ENCODE results near the gene SDK1.

The SDK1 gene

DNA sequence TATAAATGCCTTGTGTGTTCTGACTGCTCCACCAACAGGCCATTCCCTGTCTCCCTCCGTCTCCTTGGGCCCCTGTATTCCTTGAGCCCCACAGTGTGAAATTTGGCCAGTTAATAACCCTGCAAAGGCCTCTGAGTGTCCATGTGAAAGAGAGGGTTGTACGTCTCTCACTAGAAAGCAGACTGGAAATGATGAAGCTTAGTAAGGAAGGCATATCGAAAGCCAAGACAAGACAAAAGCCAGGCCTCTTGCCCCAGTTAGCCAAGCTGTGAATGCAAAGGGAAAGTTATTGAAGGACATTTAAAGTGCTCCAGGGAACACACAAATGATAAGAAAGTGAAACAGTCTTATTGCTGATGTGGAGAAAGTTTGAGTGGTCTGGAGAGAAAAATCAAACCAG is 680.2 kb downstream of the SDK1 start:
- no peak for DNase-seq (ENCODE audit: low read depth)

DNA sequence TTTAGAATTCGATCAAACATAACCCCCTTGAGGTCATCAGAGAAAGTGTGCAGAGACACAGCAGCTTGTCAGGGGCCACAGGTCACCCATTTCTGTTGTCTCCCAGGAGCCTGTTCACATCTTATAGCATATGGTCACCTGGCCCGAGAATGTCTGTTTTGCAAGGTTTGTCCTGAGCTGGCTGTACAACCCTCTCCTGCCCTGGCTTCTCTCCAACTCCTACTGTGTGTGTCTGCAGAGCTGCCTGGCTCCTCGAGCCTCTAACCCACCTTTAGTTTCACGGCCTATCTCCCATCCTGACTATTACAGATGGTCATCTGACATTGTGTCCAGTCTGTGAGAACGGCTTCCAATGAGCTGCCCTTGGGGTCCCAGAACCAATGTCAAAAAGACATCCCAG is 683.4 kb downstream of the SDK1 start:
- no peak for DNase-seq (ENCODE audit: low read depth)

DNA sequence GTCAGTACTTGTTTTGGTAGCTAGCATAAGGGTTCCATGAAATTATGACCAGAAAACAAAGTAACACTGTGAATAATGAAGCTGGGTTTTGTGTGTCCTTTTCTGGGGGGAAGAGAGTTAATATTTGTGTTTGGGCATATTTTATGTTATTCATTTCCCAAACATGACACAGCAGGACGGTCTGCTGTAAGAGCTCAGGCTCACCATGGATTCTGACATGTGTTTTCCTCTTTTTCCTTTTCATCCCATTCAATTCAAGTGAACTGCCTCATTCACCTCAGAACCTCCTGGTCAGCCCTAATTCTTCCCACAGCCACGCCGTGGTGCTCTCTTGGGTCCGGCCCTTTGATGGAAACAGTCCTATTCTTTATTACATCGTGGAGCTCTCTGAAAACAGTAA is 685.9 kb downstream of the SDK1 start:
- DNase-seq (ENCODE audit: low read depth) = no peak

DNA sequence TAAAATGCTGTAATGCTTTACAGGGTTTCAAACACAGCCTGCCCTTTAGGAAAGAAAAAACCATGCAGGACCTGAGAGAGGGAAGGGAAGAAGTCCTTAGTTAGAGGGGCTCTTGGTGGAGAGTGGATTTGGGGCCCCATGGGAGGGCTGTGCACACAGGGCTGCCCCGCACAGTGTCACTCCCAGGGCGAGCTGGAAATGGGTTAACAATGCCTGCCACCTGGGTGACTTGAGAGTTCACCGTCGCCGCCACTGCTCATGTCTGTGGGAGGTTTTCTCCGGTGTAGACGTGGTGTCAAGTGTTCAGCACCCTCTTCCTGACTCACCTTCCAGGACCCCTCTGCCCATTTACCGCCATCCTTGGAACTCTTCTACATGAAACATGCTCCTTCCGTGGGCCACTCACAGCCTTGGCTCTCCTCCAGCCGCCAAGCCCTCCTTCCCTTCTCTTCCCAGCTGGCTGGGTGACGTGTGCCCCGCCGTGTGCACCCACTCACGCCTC is 686.4 kb downstream of the SDK1 start:
- DNase-seq (ENCODE audit: low read depth) = no peak

DNA sequence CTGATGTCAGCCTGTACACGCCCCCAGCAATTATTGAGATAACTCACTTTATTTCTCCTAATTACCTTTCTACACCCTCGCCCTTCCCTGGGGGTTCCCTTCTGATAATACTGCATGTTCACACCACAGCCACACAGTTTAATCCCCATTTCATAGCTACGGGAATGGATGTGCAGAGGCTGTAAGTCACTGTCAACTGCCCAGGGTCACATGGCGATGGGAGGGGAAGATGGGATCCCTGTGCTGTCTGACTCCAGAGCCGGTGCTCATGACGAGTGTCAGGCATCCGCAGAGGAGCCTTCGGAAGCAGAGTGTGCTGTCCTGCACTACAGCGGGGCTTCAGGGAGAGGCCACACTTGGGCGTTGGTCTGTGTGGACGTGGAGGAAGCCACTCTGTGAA is 688.7 kb downstream of the SDK1 start:
- DNase-seq (ENCODE audit: low read depth) = no peak

DNA sequence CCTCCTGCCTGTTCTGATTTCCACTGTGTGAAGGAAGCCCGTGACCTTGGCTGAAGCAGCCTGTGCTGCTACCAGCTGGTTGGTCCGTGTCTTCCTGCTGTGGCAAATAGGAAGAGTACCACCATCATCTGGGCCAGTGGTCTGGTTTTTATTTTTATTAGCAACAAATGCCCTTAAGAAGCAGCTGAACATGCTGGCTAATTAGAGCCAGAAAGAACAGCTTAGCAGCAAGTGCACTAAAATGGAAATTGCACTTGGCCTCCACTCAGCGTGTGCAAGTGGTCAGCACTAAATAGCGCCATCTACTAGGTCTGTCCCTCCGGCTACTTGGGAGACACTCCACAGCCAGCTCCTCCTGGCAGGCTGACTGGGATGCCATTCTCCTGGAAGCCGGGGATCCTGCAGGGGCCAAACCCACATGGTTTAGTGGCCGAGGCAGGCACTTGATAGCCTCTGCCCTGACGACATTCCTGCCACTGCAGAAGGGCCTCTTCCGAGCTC is 690.7 kb downstream of the SDK1 start:
- DNase-seq (ENCODE audit: low read depth) = no peak

DNA sequence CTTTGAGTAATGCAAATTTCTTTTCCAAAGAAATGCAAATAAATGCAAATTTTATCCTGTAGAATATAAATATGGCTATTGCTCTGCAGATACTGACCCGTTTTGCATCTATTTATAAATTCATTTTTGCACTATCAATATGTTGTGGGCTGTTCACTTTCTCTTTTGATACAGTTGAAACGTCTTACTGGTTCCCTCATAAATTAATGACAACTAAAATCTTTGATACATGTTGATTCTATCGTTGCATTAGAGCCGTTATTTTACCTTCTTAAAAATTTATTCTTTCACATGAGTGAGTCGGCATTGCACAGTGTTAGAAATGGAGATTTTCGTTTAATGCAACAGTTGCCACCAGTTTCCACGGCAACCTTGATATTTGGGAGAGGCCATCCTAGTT is 691.8 kb downstream of the SDK1 start:
- no peak for DNase-seq (ENCODE audit: low read depth)

DNA sequence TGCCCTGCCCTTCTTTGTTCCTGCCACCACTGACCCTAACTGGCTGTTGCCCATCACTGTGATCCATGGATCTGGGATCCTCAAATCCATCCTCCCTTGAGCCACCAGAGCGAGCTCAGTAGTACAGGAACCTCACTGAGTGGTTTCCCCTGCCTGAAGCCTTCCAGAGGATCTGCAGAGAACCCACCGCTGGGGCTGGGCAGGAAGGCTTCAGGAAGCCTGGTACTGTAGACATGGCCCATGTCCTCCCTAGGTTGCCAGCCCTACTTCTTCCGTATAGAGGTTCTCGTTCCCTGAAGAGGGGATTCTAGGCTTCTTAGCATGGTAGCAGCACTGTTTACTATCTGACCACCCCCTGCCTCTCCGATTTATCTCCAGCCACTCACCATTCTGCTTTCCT is 693.7 kb downstream of the SDK1 start:
- DNase-seq (ENCODE audit: low read depth) = no peak

DNA sequence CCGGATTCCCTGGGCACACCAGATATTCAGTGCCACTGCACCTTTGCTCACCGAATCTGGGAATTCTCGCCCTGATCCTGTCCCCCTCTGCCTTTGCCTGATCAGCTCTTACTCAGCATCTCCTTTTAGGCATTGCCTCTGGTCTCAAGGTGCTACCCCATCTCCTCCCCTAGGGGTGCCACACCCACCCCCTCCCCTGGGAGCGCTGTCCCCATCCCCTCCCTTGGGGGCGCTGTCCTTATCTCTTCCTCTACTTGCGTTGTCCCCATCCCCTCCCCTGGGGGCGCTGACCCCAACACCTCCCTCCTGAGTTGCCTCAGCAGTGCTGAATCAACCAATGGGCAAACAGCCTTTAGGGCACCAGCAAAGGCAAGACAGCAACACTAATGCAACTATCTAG is 694.1 kb downstream of the SDK1 start:
- DNase-seq (ENCODE audit: low read depth) = no peak

DNA sequence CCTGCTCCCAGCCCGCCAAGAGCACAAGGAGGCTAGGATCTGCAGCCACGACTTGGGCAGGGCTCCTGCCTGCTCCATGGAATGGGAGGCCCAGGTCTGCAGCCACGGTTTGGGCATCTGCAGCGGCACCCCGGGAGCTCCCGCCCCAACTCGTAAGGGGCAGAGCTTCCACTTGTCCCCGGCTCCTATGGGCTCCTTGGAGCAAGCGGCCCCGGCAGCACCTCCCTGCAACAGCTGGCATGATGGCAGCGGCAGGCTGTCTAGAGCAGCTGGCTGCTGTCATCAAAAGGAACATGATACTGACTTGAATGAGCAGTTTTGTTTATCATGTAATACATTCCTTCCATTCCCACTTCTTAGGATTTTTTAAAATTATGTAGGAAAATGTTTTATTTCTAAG is 697.0 kb downstream of the SDK1 start:
- DNase-seq (ENCODE audit: low read depth) = no peak

DNA sequence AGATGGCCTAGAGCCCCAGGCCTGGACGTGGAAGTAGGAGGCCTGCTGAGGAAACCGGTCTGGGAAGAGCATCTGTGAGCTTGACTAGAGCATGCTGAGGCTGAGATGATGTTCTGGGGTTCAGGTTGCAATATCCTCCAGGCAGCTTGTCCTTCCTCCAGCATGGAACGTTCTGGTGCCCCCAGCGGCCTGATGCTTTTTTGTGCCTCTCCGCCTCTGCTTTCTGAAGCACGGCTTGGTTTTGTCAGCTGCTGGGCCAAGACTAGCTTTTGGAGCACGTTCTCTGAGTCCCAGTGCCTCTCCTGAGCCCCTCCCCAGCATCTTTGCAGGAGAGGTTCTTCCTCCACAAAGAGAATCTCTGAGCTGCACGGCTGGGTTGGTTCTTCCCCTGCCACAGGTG is 699.1 kb downstream of the SDK1 start:
- DNase-seq (ENCODE audit: low read depth) = no peak

DNA sequence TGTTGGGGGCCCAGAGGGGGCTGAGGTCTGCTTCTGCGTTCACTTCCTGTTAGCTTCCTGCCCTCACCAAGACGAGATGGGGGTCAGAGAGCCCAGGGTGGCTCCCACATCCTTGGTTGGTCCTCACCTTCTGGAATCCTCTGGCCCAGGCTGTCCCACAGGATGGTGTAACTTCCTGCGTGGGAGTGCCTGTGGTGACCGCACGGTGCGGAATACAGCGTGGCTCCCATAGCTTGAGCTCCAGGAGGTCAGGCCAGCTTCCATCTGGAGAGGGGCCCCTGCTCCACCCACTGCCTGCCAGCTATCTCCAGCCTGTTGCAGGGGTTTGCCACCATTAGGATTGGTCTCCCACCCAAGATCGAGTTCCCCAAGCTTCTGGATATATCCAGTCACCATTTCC is 699.9 kb downstream of the SDK1 start:
- DNase-seq (ENCODE audit: low read depth) = no peak

DNA sequence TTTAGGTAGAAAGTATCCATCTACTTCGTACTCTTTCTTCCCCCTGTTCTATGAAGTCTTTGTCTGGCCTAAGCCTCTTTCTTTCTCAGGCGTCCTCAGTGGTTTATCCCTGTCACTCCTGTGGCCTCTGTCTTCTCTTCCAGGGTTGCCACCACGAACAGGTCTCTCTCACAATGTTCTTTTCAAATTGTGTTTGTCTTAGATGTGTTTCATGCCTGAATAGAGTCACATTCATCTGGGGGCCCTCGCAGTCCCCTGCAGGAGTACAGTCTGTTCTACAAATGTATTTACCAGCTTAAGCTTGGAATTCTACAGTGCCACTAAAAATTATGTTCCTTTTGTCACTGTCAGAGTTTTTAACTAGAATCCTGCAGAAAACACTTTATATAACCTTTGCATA is 700.7 kb downstream of the SDK1 start:
- no peak for DNase-seq (ENCODE audit: low read depth)

DNA sequence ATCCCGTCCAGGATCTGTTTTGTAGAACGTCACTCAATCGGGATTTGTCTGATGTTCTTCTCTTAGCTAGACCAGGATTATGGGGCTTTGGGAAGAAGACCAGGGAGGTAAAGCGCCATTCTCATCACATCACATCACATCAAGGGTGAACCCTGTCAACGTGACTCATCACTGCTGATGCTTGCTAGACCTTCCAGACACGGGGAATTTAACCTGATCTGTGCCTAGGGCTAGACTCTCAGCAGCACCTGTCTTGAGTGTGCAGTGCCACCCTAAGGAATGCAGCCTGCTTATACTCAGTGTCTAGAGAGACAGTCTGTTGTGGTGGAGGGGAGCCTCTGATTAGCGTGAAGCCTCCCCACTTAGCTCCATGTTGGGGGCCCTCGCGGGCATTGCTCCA is 702.5 kb downstream of the SDK1 start:
- no peak for DNase-seq (ENCODE audit: low read depth)

DNA sequence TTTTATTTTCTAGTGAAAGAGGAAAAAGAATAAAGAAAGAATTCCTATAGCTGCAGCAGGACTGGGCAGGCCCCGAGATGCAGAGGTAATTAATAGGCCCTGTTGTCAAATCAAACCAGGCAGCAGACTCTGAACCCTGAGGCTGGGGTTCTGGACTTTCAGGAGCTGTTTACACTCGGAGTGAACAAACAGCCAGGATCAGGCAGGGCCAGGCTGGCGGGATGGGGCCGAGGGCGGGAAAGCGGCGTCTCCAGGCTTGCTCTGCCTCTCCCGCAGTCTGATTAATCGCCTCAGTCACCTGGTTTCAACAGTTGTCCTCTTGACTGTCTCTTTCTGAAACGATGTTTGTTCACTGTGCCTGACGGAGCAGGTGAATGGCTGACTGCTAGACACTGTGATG is 705.6 kb downstream of the SDK1 start:
- no peak for DNase-seq (ENCODE audit: low read depth)

DNA sequence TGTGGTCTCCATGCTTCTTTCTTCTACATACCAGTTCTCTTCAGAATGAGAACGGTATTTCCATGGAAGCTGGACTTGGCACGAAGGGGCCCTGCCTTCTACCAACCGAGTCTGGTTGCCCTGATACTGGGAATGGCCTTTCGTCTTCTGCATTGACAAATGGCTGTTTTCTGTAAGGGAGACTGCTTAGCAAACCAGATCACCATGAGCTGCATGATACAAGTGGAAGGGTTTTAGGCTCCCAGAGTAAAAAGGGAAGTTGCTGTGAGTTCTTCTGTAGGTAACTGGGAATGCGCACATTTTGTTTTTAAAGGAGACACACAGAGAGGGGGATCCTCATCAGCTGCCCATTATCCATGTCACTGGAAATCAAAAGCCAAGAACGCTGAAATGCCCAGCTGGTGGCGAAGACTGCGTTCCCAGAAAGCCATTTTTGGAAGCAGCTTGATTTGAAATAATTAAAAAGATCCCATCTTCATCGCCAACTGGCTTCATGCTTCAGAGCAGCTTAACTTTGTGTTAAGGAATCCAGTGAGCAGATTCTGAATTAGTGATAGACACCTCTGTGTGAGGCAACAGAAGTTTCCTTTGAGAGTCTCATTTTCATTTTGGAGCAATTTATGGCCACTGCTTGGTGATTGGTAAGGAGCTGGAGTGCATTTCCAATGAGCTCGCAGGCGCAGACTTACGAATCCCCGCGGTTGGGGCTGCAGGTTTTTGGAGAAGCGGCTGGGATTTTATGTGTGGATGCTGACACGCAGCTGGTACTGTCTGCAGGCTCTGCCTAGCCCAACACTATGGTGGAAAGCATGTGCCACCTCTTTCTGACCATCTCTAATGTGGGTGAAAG is 708.4 kb downstream of the SDK1 start:
- DNase-seq (ENCODE audit: low read depth) = no peak

DNA sequence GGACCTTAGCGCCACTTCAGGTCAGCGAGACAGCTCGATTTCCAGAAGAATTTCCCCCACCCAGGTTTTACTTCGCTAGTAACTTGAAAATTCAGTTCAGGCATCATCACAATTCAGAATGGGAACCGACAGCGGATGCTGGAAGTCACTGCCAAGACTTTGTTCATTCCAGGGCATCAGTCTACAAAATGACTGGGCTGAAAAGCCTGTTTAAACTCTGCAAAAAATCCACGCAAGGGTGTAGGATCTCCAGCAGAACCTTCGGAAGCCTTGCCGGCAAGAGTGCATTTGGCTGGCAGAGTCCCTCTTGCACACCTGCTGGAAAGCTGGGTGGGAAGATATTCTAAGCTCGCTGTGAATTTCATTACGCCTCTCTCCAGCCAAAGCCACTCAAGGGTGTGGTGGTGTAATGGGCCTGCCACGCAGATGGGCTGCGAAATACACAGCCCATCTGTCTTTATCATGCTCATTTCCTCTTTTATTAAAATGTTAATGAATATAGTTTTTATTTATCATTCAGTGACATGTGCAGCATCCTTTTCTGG is 709.1 kb downstream of the SDK1 start:
- DNase-seq (ENCODE audit: low read depth) = no peak

DNA sequence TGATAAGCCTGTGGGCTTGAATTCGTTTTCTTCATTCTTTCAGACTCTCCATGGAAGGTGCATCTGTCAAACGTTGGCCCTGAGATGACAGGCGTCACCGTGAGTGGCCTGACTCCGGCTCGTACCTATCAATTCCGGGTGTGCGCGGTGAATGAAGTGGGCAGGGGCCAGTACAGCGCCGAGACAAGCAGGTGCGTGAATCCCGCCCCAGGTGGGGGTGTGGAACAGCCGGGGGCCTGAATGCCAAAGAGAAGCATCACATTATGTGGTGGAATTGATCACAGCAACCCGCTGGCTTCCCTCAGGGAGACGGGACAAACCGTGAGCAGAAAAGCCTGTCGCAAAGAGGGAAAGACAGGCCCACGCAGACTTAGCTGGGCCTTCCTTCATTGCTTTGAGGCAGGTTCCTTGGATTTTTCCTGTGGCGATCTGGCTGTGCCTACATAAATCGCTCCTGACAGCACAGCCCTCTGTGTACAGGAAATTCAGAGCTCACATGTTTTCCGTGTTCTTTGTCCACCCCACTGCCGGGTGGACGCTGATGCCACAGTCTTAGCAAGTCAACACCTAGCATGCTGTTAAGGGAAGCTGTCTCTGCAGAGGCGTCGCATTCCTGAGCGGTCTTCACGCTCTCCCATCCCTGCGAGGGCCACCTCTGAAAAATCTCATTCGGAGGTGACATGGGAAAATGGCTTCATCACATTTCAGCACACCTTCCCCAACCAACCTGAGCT is 710.0 kb downstream of the SDK1 start:
- no peak for DNase-seq (ENCODE audit: low read depth)

DNA sequence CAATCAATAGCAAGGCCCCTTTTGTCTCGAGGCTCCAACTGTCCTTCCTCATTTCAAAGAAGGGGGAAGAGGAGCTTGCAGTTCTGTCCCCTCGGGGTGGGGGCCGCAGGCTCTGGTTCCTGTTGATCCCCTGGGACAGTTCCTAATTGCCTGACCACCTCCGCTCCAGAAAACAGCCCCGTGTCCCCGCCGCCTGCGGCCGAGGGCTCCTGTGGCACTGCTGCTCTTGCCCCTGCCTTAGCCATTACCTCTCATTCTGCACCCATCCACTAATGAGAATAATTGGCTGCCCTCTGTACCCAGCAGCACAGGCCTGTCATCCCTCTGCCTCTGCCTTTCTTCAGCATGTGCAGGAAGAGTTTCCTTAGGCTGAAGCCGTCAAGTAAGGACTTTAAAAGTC is 712.7 kb downstream of the SDK1 start:
- DNase-seq (ENCODE audit: low read depth) = no peak

DNA sequence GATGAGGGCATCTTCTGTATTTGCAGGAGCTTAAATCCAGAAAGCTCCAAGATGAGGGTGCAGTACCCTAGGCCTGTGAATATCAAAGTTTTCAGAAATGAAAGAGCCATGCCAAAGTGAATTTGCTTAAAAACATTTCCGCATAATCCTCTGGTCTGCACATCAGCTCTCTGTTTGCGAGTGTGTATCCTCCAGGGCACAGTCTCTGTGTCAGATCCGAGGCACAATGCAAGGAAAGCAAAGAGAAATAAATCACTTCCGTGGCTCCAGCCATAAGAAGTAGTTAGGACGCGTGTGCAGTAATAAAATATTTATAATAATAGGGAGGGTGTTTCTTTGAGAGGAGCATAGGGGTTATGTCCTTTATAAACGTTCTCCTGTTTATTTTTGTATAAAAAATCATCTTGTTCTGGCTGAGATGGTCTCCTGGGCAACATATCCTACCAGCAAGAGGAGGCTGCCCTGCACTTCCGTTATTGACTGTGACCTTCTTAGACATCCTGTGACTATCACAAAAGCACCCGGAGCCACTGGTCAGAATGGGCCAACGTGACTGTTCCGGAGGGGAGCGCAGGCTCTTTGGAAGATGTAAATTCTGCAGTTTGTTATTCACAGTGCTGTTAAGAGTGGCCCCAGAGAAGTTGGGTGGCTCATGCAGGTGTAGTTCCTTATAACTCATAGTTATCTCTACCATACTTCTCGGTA is 713.4 kb downstream of the SDK1 start:
- DNase-seq (ENCODE audit: low read depth) = no peak

DNA sequence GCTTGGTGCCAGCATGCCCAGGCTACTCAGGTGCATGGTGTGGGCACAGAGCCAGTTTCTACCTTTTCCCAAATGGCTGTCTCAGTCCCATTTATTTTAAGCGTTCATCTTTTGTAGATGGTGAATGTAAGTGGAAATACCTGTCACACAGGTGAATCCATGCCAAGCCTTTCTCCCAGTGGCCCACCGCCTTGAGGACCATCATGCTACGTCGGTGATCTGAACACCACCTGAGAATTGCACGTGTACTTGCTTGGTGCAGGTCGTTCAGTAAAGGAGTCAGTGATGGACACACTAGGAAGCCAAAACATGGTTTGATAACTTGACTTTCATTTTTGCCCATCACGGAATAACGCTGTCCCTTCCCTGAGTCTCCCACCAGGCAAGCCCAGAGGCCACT is 714.3 kb downstream of the SDK1 start:
- no peak for DNase-seq (ENCODE audit: low read depth)

DNA sequence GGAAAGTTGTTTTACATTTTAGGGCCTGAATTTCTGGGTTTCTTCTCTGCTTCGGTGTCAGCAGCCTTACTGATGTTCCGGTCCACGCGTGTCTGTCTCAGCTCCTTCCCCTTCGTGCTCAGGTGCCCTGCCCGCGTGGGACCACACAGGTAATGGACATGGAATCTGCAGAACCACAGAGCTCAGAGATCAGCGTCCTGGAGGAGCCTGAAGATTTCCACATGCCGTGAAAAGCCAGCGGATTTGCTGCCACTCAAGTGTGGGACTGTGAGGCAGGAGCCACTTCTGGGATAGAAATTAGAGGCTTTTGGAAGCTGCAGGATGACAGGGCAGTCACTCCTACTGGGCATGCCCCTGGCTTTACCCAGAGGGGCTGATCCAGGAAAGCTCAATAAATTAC is 714.9 kb downstream of the SDK1 start:
- no peak for DNase-seq (ENCODE audit: low read depth)
